HG03103 (cell line): ENCODE measurements around the gene SLC66A3.
"Not testable (repeated sequence)": the region's sequence is repeated elsewhere in the genome, so short reads cannot be mapped to it uniquely, and the experiment has no call there.

Source experiments
- ATAC-seq: cut with Tn5 transposase; IDR thresholded peaks from one replicate; pipeline ENCODE4 v1.9.1; 2021; ENCODE audit warnings: low read depth; ENCODE audit not compliant: unreplicated experiment

SLC66A3 gene

DNA sequence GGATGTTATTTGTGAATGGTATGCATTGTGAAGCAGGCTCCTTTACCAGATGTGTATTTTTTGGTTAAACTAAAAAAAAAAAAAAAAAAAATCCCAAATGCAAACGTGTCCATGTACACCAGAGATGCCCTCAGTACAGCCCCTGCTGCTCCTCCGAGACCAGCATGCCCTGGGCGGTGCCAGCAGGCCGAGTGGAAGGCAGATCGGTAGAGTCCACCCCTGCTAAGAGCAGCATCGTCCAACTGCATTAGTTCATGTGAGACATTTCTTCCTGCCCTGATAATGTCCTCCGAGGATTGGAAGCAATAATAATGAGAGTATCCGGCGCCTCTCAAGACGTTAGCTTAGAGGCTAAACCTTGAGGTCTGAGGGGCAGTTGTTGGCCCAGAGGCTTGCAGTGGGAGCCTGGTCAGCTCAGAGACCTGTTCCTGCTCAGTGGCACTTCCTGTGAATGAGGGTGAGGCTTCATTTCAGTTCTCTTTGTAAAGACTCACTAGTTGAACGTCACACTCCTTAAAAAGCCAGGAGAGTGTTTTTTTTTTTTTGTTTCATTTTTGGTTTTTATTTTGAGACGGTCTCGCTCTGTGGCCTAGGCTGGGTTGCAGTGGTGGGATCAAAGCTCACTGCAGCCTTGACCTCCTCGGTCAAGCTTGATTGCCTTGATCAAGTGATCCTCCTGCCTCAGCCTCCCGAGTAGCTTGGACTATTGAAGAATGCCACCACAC, 5.6 kb downstream of the SLC66A3 start:
- peak; percentile 41 for ATAC-seq

DNA sequence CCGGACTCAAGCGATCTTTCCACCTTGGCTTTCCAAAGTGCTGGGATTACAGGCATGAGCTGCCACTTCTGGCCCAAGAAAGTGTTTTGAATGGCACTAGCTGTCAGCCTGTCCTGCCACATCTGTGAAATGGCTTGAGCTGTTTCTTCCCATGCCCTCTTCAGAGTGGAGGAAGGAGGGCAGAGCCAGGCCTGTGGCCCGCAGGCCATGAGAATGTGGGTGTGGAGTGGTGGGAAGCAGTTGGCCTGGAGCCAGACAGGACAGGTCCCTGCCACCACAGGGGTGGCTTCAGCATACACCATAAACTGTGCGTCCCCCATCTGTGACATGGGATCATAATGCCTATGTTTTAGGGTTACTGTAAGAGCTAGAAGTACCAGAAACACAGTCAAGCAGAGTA, 6.5 kb downstream of the SLC66A3 start:
- ATAC-seq, result no peak

DNA sequence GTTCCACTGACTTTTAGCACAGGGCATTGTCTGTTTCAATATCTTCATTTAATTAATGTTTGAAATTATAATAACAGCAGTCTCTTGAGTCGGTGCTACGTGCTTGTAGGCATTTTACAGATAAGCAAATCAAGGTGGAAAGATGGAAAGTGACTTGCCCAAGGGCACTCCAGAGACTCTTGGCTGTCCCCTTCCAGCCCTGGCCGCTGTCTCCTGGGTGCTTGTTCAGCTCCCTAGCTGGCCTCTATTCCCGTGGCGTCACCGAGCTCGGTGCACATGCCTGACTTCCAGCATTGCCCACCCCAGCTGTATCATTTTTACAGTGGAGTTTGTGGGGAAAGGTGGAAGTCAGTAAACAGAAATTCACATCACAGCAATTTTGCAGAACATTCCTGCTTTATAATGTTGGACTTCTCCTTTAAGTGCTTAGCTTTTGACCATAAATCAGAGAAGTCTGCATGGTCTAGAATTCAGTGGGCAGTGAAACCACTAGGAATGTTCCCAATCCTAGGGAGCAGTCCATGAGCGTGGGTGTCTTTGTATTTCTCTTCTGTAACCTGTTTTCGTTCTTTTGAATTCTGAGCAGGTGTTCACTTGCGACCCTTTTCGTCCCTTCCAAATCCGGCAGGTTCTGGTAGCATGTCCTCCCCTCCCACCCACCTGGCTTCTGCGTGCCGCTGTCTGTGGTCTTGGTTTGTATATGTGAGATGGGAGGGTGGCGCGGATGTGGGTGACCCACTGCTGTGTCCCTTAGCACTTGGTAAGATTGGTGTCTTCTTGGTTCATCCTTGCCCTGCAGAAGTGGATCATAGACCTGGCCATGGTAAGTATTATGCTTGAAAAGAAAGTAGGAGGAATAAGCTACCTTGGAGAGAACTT, 8.4 kb downstream of the SLC66A3 start:
- no peak for ATAC-seq

DNA sequence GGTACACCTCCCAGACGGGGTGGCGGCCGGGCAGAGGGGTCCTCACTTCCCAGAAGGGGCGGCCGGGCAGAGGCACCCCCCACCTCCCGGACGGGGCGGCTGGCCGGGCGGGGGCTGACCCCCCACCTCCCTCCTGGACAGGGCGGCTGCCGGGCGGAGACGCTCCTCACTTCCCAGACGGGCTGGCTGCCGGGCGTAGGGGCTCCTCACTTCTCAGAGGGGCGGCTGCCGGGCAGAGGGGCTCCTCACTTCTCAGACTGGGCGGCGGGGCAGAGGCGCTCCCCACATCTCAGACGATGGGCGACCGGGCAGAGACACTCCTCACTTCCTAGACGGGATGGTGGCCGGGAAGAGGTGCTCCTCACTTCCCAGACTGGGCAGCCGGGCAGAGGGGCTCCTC, 9.8 kb downstream of the SLC66A3 start:
- ATAC-seq, result not testable (repeated sequence)

DNA sequence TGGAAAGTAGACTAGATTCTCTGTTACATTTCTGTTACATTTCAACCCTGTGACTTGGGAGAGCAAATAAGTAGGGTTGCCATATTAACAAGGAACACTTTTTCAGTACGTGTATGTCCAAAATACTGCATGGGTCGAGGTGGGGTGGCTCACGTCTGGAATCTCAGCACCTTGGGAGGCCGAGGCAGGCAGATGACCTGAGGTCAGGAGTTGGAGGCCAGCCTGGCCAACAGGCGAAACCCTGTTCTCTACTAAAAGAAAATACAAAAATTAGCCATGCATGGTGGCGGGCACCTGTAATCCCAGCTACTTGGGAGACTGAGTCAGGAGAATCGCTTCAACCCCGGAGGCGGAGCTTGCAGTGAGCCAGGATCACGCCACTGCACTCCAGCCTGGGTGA, 11.2 kb downstream of the SLC66A3 start:
- no peak for ATAC-seq

DNA sequence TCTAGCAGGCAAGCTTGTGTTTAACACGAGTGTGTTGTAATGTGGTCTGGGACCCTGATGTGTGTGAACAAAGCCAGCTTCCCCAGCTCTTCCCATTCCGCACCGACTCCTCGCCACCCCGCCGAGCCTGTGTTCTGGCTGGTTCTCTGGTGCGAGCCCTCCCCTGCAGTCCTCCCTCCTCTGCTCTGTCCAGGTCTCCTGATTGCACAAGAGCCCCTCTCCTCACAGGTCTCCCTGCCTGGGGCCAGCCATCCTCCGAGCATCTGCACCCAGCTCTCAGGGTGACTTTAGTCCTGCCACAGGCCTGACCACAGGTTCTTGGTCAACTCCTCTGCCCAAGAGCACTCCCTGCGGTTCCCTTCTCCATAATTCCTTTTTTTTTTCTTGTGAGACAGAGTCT, 13.2 kb downstream of the SLC66A3 start:
- no peak for ATAC-seq

DNA sequence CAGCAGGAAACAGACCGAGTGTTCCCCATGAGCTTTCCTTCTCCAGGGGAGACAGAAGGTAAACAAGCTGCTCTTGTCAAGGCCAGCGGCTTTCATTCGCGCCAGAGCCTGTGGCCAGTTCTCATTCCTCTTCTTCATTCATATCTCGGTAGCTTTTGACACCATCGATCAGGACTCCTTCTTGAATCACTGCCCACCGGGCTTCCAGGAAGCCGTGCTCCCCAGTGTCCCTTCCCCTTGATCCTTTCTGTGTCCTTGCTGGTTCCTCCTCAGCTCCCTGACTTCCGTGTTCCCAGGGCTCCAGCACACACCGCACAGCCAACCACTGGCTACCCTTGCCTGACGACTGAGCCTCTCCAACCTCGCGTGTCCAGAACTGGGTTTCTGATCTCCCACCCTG, 14.1 kb downstream of the SLC66A3 start:
- ATAC-seq, result no peak

DNA sequence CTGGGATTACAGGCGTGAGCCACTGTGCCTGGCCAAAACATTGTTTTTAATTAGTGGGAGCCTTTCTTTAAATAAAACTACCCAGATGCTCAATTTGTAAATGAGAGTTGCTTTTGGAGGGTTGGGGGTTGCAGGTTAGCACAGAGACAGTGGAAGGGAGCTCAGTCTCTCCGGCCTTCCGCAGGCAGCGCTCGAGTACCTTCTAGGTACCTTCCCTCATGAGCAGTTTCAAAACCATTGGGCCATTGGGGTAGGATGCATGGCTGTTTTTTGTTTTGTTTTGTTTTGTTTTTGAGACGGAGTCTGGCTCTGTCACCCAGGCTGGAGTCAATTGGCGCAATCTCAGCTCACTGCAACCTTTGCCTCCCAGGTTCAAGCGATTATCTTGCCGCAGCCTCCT, 19.0 kb downstream of the SLC66A3 start:
- no peak for ATAC-seq

DNA sequence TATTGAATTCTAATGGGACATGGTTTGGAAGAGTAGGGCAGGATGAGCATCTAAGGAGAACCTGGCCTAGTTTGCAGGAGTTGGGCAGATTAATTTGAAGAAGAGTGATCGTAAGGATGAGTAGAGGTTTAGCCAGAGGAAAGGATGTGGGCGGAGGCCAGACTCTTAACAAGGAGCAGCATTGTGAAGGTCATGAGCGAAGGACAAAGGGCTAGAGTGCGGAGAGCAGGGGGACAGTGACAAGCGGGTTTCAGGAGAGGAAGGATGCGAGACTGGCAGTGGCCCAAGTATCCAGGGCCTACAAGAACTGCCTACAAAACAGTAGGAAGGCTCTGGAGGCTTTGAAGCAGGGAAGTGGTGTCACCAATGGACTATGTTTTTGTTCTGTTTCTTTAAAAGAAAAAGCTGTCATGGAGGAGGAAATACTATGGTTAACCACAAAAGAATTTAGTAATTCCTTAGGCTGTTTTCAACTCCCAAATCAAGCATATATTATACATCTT, 20.1 kb downstream of the SLC66A3 start:
- no peak for ATAC-seq

DNA sequence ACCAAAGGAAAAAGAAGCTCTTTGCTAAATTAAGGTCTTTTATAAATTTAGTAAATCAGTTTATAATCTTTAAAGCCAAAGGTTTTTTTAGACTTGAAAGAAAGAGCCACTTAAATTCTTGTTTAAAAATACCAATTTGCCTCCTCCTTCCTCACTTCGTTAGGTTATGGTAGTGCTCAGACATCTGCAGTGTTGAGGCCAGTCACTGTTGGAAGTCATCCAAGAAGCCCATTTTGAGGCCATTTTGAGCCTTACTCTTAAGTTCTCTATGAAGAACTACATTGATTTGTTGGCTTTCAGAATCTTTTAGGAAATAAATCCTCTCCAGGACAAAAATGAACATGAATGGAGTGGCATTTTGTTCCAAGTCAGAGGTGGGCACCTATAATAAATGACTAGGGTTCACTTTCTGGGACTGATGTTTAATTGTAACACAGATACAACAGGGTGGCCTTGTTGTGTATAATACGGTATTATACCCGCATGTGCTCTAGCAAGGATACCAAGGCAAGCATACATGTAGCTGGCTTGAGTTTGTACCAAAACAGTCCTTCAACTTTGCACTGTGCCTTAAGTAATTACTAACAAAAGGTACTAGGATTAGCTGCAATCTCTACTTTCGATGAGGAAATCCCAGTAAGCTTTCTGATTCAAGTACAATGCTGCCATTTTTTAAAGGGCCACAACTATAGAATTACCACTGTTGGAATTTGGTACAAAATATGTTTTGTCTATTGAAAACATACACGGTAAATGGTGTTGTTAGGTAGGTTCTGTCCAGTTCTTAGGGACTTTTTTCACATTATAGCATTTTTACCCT, 22.8 kb downstream of the SLC66A3 start:
- ATAC-seq, result no peak

DNA sequence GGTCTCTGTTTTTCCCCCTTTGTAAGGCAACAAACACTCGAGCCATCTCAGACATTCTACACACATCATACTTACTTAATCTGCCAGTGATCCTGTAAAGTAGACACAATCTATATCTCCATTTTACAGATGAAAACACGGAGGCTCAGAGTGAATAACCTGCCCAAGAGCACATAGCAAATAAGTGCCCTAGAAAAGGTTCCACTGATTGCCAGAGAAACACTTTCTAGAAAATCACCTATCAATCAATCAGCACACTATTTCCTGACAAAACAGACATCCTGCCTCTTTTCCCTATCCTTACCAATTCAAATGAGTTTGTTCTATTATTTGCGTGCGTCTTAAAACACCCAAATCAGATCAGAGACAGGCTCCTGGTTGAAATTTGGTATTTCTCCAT, 23.9 kb downstream of the SLC66A3 start:
- no peak for ATAC-seq

DNA sequence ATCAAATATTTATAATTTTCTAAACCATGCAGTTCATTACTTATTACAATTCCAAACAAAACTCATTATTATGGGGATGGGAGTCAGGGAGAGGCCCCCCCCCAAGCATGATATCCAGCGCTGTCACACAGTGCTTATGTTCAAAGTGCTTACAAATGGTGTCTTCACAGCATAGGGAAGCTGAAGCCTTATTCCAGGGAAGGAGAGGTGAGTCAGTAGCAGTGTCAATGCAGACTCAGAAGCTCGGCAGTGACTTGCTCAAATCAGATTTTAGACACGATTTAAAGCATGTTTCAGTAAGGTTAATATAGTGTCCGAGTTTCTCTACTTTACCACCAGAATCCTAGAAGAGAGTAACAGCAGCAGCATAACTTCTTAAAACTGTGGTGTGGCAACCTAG, 24.6 kb downstream of the SLC66A3 start:
- ATAC-seq, result no peak

DNA sequence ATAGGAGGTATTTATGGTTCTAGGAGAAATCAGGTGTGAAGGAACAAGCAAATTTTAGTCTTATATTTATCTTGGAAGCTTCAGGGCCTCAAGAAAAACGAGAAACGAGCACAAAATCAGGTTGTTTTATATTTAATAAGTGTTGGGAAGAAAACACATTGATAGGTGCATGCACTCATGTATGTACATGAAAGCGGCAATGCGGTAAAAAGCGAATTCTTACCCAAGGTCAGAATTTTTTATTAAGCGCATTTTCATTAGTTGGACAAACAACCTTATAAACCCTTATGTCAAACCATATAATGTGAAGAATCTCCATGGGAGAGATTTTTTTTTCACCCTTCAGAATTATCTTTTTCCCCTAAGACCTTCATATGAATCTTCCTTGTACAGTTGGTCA, 25.4 kb downstream of the SLC66A3 start:
- no peak for ATAC-seq

DNA sequence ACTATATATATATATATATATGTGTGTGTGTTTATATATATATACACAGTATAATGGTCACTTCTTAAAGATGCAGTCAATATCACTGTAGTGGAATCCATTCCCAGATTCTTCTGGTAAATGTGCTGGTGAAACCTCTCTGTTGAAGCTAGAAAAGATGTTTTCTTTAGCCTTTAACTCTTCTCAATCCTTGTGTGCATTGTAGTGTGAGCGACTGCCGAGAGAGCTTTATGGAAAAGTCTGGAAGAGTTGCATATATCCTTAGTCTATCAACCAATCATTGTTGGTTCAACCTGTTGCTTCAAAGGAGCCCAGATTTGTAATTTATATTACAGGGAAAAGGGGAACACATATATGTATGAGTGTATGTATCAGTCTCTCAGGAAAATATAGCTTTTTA, 27.7 kb downstream of the SLC66A3 start:
- no peak for ATAC-seq

DNA sequence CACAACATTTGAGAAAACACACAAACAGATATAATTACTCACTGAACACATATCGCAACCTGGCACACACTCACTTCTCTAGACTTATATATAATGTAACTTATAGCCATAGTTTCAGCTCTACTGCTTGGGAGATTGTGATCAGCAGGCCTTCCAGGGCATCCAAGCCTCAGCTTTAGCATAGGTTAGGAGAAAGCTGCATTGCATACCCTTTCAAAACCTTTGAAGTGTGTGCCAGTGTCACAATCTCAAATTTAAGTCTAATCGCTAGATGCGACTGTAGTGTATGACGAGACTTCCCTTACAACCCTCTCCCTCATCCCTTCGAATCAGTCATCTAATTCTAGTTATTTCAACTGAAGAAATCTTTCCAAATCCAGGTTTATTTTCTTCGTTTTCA, 30.9 kb downstream of the SLC66A3 start:
- no peak for ATAC-seq

DNA sequence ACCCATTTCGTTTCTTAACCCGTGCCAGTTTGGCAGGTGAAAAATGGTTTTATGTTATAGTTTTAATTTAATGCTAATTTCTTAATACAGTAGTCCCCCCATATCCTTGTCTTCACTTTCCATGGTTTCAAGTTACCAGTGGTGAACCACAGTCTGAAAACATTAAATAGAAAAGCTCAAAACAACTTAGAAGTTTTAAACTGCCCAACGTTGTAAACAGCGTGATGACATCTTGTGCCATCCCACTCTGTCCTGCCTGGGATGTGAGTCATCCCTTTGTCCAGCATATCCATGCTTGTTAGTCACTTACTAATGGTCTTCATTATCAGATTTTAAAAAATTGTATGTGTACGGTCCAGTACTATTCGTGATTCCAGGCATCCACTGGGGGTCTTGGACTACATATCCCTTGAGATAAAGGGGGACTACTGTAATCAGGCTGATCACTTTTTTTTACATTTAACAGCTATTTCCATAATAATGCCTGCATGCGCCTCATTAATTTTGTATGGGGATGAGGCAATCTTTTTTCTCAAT, 31.9 kb downstream of the SLC66A3 start:
- ATAC-seq, result no peak

DNA sequence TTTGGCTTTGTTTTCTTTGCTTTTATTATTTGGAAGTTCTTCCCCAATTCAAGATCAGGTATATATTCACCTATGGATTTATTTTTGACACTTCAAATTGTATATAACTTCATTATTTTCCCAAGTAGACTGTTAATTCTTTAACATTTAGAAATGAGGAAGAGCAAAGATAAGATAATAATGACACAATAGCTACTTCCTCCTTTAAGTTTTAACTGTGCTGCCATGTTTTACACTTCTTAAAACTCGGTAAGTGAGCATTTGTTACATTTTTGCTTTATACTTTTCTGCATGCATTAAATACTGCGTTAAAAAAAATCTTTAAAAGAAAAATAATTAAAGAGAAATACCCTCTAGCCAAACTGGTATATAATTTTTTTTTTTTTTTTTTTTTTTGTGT, 32.5 kb downstream of the SLC66A3 start:
- ATAC-seq, result no peak

DNA sequence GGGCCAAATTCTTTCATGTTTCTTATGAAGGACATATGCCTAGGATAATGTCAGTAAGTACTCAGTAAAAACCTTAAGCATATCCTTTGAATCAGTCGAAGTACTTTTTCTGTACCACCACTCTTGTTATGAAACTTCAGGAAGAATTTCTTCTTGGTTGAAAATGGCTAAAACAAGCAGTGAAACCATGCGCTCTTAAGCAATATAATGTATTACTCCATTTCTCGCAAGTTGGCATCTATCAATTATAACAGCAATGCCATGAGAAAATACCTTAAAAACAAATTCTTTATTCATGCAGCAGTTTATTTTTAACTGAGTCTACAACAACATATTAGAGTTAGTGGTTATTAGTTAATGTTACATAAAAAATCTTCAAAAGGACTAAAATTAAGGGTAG, 41.0 kb downstream of the SLC66A3 start:
- no peak for ATAC-seq

DNA sequence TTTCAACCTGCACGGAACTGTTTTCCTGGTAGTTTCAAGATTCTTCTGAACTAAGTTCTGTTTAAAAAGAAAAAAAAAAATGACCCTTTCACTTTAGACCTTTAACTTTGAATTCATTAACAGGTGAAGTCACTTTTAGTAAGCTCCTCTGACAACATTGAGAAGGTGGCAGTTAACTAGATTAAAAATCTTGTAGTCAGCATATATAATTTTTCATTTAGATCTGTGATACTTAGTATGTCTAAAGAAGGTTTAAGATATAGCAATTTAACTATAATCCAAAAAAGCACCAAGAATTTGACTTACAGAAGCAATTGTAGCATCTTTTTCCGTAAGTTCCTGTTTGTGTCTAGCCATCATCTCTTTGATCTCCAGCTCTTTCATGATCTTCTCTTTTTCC, 45.4 kb downstream of the SLC66A3 start:
- no peak for ATAC-seq

DNA sequence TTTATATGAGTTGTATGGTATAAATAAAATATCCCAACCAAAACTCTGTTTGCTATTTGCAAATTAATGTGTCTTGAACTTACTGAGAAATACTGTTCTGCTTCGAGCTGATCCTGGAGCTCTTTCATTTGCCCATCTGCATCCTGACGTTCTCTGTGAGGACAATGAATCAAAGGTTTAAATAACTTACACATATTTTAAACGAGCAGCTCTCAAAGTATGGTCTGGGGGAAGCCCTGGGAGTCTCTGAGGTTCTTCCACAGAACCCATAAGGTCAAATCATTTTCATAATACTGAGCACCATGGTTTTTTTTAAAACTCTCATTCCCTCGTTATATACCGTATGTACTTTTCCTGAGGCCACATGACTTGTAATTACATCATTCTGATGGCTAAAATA, 46.7 kb downstream of the SLC66A3 start:
- ATAC-seq, result no peak

DNA sequence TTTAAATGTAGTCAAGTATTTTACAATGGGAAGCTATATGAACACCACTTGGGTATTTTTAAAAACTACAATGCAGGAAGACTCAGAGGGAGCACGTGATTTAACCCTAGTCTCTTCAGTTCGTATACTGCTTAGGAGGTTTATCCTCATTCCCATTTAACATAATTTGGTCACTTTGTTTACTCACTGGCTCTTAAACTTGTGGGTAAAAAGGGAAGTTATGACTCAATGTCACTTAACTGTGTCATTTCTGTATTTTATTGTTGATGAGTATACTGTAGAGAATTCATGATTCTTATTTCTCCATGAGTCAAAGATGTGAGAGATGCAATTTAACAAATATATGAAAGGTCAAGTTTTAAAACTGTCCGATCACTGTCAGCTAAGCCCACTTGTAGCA, 48.2 kb downstream of the SLC66A3 start:
- no peak for ATAC-seq
